B cell (primary cell): ENCODE measurements around the gene CSNK1A1. TPM values are rescaled to one million over a fixed set of nuclear protein-coding genes. Genes with fewer than 3 reads are reported as not detected.

ENCODE experiments used
- ATAC-seq: fragments of 200-7000 bp; cut with Tn5 transposase; one replicate; pipeline ENCODE4 v1.10.0; 2021; ENCODE audit warnings: low read depth, mild to moderate bottlenecking, moderate number of reproducible peaks, moderate library complexity
- CTCF ChIA-PET: fragments of 350-600 bp; sonication (Branson Sonifier 250); formaldehyde crosslinking; loops from one replicate; lab custom pipeline; 2021; ENCODE audit warnings: antibody characterized with exemption, inconsistent platforms; lab: Charles Lee
- POLR2A ChIA-PET: fragments of 350-600 bp; sonication (Branson Sonifier 250); formaldehyde crosslinking; loops from one replicate; lab custom pipeline; 2021; ENCODE audit warnings: antibody characterized with exemption; lab: Charles Lee
- DNase-seq: peaks from one replicate; pipeline ENCODE4 v3.0.0; 2013
- H2AFZ ChIP-seq: 2 replicates; pipeline ENCODE4 v1.6.1; 2012; ENCODE audit warnings: mild to moderate bottlenecking, low read depth, low read length; ENCODE audit not compliant: insufficient read depth, poor library complexity, severe bottlenecking
- H3K27ac ChIP-seq, 2 donors: 1 replicate in 1 of 2; 2 replicates in 1 of 2; pipeline ENCODE4 v1.5.1; 2012 to 2013; ENCODE audit warnings: low read length in 2 of 2, mild to moderate bottlenecking in 2 of 2, moderate library complexity in 1 of 2
- H3K27me3 ChIP-seq, 4 experiments: fragments of 200-600 bp in 1 of 4; sonication (generic) in 1 of 4; replicated peaks in 1 of 4; 1 replicate in 2 of 4; 2 replicates in 2 of 4; pipeline versions ENCODE4 v1.6.1 to v1.7.0; 2013 to 2016; ENCODE audit warnings: low read length in 3 of 4, mild to moderate bottlenecking in 2 of 4, mixed read lengths in 1 of 4, moderate library complexity in 1 of 4; ENCODE audit not compliant: insufficient read depth in 4 of 4, control insufficient read depth in 3 of 4; ENCODE audit errors: control extremely low read depth in 1 of 4
- H3K36me3 ChIP-seq, 2 experiments: replicated peaks in 1 of 2; 1 replicate in 1 of 2; 2 replicates in 1 of 2; pipeline versions ENCODE4 v1.6.1 to v1.7.1; 2013; ENCODE audit warnings: low read length in 1 of 2; ENCODE audit not compliant: insufficient read depth in 2 of 2, control insufficient read depth in 1 of 2; ENCODE audit errors: control extremely low read depth in 1 of 2, extremely low read depth in 1 of 2
- H3K4me1 ChIP-seq, 2 donors: fragments of 200-600 bp in 1 of 2; sonication (generic) in 1 of 2; 1 replicate in 1 of 2; 2 replicates in 1 of 2; pipeline versions ENCODE4 v1.5.1 to v1.6.1; 2013 to 2017; ENCODE audit warnings: low read length in 2 of 2; ENCODE audit not compliant: control insufficient read depth in 2 of 2, insufficient read depth in 2 of 2
- H3K4me2 ChIP-seq: replicated peaks from 2 replicates; pipeline ENCODE3; 2012; ENCODE audit warnings: mild to moderate bottlenecking, low read depth, low read length; ENCODE audit not compliant: poor library complexity, severe bottlenecking
- H3K4me3 ChIP-seq, 5 experiments: fragments of 200-600 bp in 1 of 5; sonication (generic) in 1 of 5; 1 replicate in 3 of 5; 2 replicates in 2 of 5; pipeline versions ENCODE4 v1.5.1 to v1.7.0; 2011 to 2016; ENCODE audit warnings: low read length in 4 of 5, mild to moderate bottlenecking in 4 of 5, low read depth in 2 of 5, control low read depth in 1 of 5, moderate library complexity in 1 of 5; ENCODE audit not compliant: insufficient read depth in 1 of 5; ENCODE audit errors: control extremely low read depth in 1 of 5, extremely low read depth in 1 of 5
- H3K79me2 ChIP-seq: fragments of 200-600 bp; sonication (generic); one replicate; pipeline ENCODE4 v1.6.0; 2016; ENCODE audit warnings: low read length; ENCODE audit not compliant: control insufficient read depth, insufficient read depth
- H3K9ac ChIP-seq: fragments of 200-600 bp; sonication (generic); 2 replicates; pipeline ENCODE4 v1.6.1; 2017; ENCODE audit warnings: mild to moderate bottlenecking, low read length, moderate library complexity
- H3K9me3 ChIP-seq, 3 donors: one replicate each; pipeline versions ENCODE4 v1.6.1 to v1.7.1; 2013; ENCODE audit warnings: low read length in 2 of 3; ENCODE audit not compliant: control insufficient read depth in 2 of 3, insufficient read depth in 1 of 3; ENCODE audit errors: control extremely low read depth in 1 of 3
- H4K20me1 ChIP-seq: 2 replicates; pipeline ENCODE4 v1.6.0; 2012; ENCODE audit warnings: mild to moderate bottlenecking, low read length; ENCODE audit not compliant: insufficient read depth, control insufficient read depth, poor library complexity, severe bottlenecking
- H3K27ac Mint-ChIP-seq: one replicate; pipeline ENCODE4 v1.8.0; 2021; ENCODE audit warnings: mixed read lengths
- H3K27me3 Mint-ChIP-seq: one replicate; pipeline ENCODE4 v1.8.0; 2021; ENCODE audit warnings: mixed read lengths
- H3K4me1 Mint-ChIP-seq: one replicate; pipeline ENCODE4 v1.8.0; 2021; ENCODE audit warnings: mixed read lengths
- H3K4me3 Mint-ChIP-seq: one replicate; pipeline ENCODE4 v1.8.0; 2021; ENCODE audit warnings: mixed read lengths
- H3K9me3 Mint-ChIP-seq: one replicate; pipeline ENCODE4 v1.8.0; 2022; ENCODE audit warnings: mixed read lengths; ENCODE audit not compliant: insufficient read depth
- EZH2 ChIP-seq: IDR thresholded peaks from 2 replicates; pipeline ENCODE4 v1.6.1; 2012; ENCODE audit warnings: borderline replicate concordance, low read depth, mild to moderate bottlenecking, moderate library complexity, low read length; ENCODE audit not compliant: insufficient read depth, poor library complexity, severe bottlenecking
- WGBS: methylation state at CpG from one replicate; pipeline ENCODE4 v1.1.5; 2013; ENCODE audit warnings: missing lambda C conversion rate; ENCODE audit not compliant: insufficient coverage; 5-methylcytosine and 5-hydroxymethylcytosine counted together
- intact Hi-C: fragments of 100-400 bp; cut with micrococcal nuclease; formaldehyde crosslinking; loops from one replicate; pipeline ENCODE4 v1.10.0; 2022
- polyA plus RNA-seq: library from polyadenylated mRNA; depleted of rRNA; stranded (reverse); fragments of >200 nt; gene quantifications from 2 replicates; pipeline ENCODE4 v1.2.3, GENCODE V29; 2012
- total RNA-seq, 2 donors: library from RNA; stranded (reverse); fragments of 120-200 nt in 1 of 2; gene quantifications; 1 replicate in 1 of 2; 2 replicates in 1 of 2; pipeline versions ENCODE4 v1.2.3 to v1.2.4, GENCODE V29; 2013 to 2022
- TF ChIP-seq, protein P1 (sequence below): fragments of 200-600 bp; IDR thresholded peaks from one replicate; pipeline ENCODE4 v1.8.0; 2022; ENCODE audit warnings: antibody characterized with exemption, mild to moderate bottlenecking

CSNK1A1 gene
- total and polyA plus RNA-seq, 2 donors (not counting 1 experiment from before 2014, with no cell fraction given) = 45.9 to 168 TPM

DNA sequence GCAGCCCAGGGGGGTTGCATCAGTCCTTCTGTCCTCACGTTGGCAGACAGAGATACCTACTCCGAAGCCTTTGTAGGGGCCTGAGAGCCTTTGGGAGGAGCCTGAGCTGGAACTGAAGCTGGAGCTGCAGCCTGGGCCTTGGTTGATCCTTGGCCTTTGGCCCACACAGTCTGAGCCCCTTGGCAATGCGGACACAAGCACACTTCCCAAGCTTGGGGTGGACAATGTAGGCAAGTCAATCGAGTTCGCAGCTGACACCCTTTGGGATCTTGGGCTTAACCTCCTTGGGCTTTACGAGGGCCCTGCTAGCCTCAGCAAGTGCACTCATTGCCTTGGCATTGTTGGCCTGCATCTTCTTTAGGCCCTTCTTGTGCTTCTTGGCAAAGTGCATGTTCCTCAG, 5.9 kb downstream of the CSNK1A1 start:
- WGBS = 95% methylated on average over 6 of the region's 6 CpGs
- H3K9me3 Mint-ChIP-seq = no peaks in the 10 kb centered on the region
- intact Hi-C loops = loop anchor here (10.0 kb wide), 1 partner anchor 51 kb away; no protein-coding TSS in a partner anchor

DNA sequence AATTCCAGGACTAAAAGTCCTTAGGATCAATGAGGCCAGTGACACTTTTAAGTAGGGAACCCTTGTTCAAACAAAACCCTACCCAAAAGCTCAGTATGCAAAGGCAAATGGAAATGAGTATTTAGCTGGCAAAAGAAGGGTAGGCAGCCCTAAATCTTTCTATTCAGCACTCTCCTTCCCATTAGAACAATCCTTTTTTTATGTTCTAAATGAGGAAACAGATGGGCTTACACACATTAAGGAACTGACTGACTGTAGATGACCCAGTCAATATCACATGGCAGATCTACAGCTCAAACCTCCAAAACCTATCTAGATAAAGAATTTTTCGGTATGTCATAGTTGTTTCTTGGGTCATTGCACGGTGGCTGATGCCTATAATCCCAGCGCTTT, 7.2 kb downstream of the CSNK1A1 start:
- no peak overlapping the region for H2AFZ ChIP-seq
- ATAC-seq = no peak
- peaks cover 44% of the 10 kb centered on the region for H3K4me1 Mint-ChIP-seq
- no peak overlapping the region for H3K9ac ChIP-seq
- POLR2A ChIA-PET = no interaction called here
- TF ChIP-seq EZH2 = no peak
- TF ChIP-seq, protein P1, sequence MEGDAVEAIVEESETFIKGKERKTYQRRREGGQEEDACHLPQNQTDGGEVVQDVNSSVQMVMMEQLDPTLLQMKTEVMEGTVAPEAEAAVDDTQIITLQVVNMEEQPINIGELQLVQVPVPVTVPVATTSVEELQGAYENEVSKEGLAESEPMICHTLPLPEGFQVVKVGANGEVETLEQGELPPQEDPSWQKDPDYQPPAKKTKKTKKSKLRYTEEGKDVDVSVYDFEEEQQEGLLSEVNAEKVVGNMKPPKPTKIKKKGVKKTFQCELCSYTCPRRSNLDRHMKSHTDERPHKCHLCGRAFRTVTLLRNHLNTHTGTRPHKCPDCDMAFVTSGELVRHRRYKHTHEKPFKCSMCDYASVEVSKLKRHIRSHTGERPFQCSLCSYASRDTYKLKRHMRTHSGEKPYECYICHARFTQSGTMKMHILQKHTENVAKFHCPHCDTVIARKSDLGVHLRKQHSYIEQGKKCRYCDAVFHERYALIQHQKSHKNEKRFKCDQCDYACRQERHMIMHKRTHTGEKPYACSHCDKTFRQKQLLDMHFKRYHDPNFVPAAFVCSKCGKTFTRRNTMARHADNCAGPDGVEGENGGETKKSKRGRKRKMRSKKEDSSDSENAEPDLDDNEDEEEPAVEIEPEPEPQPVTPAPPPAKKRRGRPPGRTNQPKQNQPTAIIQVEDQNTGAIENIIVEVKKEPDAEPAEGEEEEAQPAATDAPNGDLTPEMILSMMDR = no peak
- peaks cover 3 to 45% of the 10 kb centered on the region in 2 experiments for H3K36me3 ChIP-seq
- DNase-seq = no peak
- peaks cover 78% of the 10 kb centered on the region for H4K20me1 ChIP-seq
- no peaks in the 10 kb centered on the region for H3K9me3 Mint-ChIP-seq
- no peaks in the 10 kb centered on the region for H3K27me3 Mint-ChIP-seq
- H3K4me2 ChIP-seq = no peak overlapping the region
- no peak overlapping the region for H3K4me3 ChIP-seq
- H3K27ac ChIP-seq = no peak overlapping the region
- no CpG with 5 or more reads among the region's 3 CpGs for WGBS
- peaks cover 97% of the 10 kb centered on the region for H3K79me2 ChIP-seq
- no peaks in the 10 kb centered on the region for H3K9me3 ChIP-seq
- intact Hi-C loops = loop anchor here (10.0 kb wide), 1 partner anchor 49 kb away; no protein-coding TSS in a partner anchor
- peaks cover 15 to 16% of the 10 kb centered on the region in 2 donors for H3K4me1 ChIP-seq
- H3K27me3 ChIP-seq = no peaks in the 10 kb centered on the region
- H3K4me3 Mint-ChIP-seq = no peak overlapping the region
- CTCF ChIA-PET = interaction anchor here (1.3 to 1.7 kb wide), 2 partner anchors 21 to 415 kb away, joined by 3 to 5 read pairs; no protein-coding TSS in a partner anchor
- no peak overlapping the region for H3K27ac Mint-ChIP-seq

More for the DNA sequence above, 5.9 kb downstream of the CSNK1A1 start:
- DNase-seq (no peak), ATAC-seq (no peak)
- Histone ChIP-seq H3K4me1 (peaks cover 19 to 27% of the 10 kb centered on the region in 2 donors), H3K9ac (no peak overlapping the region), H3K27me3 (no peaks in the 10 kb centered on the region), H3K4me3 (no peak overlapping the region), H3K79me2 (peaks cover 97% of the 10 kb centered on the region), H3K27ac (no peak overlapping the region), H2AFZ (no peak overlapping the region), H4K20me1 (peaks cover 73% of the 10 kb centered on the region), H3K4me2 (no peak overlapping the region), H3K36me3 (peaks cover 4 to 52% of the 10 kb centered on the region in 2 experiments), H3K9me3 (no peaks in the 10 kb centered on the region)
- Mint-ChIP-seq H3K4me3 (no peak overlapping the region), H3K27ac (no peak overlapping the region), H3K27me3 (no peaks in the 10 kb centered on the region), H3K4me1 (peaks cover 49% of the 10 kb centered on the region)
- ChIA-PET CTCF (interaction anchor here (1.7 kb wide), 1 partner anchor 20 kb away, joined by 5 read pairs; no protein-coding TSS in a partner anchor), POLR2A (interaction anchor here (0.7 kb wide), 1 partner anchor 185 kb away, joined by 4 read pairs; no protein-coding TSS in a partner anchor)
- TF ChIP-seq EZH2 = no peak
- TF ChIP-seq, protein P1 = no peak
